PFSK-1 (cell line): ENCODE measurements around the gene ANXA2.

Experiments
- FOXP2 ChIP-seq: optimal IDR thresholded peaks from 2 replicates; pipeline ENCODE3; 2011; ENCODE audit warnings: borderline replicate concordance, control low read depth, inconsistent platforms; ENCODE audit not compliant: insufficient read depth; ENCODE audit errors: extremely low read length, extremely low read depth
- POLR2AphosphoS5 ChIP-seq: IDR thresholded peaks from 2 replicates; pipeline ENCODE4 v1.6.1; 2012; ENCODE audit warnings: low read depth, mild to moderate bottlenecking, control low read depth, low read length, moderate library complexity
- REST ChIP-seq, 2 experiments: IDR thresholded peaks; 2 replicates each; pipeline versions ENCODE4 v1.6.1 to v1.8.0; 2011 to 2012; ENCODE audit warnings: low read depth in 2 of 2, low read length in 2 of 2, control low read depth in 1 of 2, inconsistent platforms in 1 of 2, mild to moderate bottlenecking in 1 of 2, moderate library complexity in 1 of 2; ENCODE audit not compliant: insufficient read depth in 1 of 2
- SIN3A ChIP-seq: IDR thresholded peaks from 2 replicates; pipeline ENCODE4 v1.6.1; 2012; ENCODE audit warnings: mild to moderate bottlenecking, low read length, moderate library complexity, borderline replicate concordance; ENCODE audit not compliant: insufficient read depth
- TAF1 ChIP-seq: IDR thresholded peaks from 2 replicates; pipeline ENCODE4 v1.6.1; 2012; ENCODE audit warnings: low read length, control low read depth, borderline replicate concordance; ENCODE audit not compliant: insufficient read depth

ANXA2 gene

GRCh38 chr15:60425461-60425860 lies 27.7 kb upstream of the ANXA2 start:
- TF ChIP-seq TAF1 (no peak), POLR2AphosphoS5 (no peak), SIN3A (no peak), FOXP2 (no peak)

GRCh38 chr15:60424006-60424405 lies 26.2 kb upstream of the ANXA2 start:
- TF ChIP-seq POLR2AphosphoS5 (no peak), TAF1 (no peak), REST (IDR thresholded peaks at IDR 0.05; ENCODE audit: insufficient read depth in 1 of 2, low read depth in 2 of 2, low read length in 2 of 2) (no peak), SIN3A (no peak), FOXP2 (no peak)

- TF ChIP-seq TAF1, result no peak
- TF ChIP-seq POLR2AphosphoS5, result no peak
- no peak for TF ChIP-seq REST (IDR thresholded peaks at IDR 0.05; ENCODE audit: insufficient read depth in 1 of 2, low read depth in 2 of 2, low read length in 2 of 2)
- no peak for TF ChIP-seq SIN3A
- TF ChIP-seq FOXP2, result no peak
These were observed 25.8 kb upstream of the ANXA2 start for GRCh38 chr15:60423537-60423936.

- TF ChIP-seq REST (IDR thresholded peaks at IDR 0.05; ENCODE audit: insufficient read depth in 1 of 2, low read depth in 2 of 2, low read length in 2 of 2), result no peak
- TF ChIP-seq POLR2AphosphoS5, result no peak
- TF ChIP-seq FOXP2, result no peak
- TF ChIP-seq SIN3A, result no peak
- TF ChIP-seq TAF1, result no peak
These were observed 23.8 kb upstream of the ANXA2 start for GRCh38 chr15:60421544-60421943.

GRCh38 chr15:60420203-60420716 lies 22.5 kb upstream of the ANXA2 start:
- no peak for TF ChIP-seq FOXP2
- no peak for TF ChIP-seq TAF1
- TF ChIP-seq SIN3A, result no peak
- TF ChIP-seq POLR2AphosphoS5, result no peak
- no peak for TF ChIP-seq REST (IDR thresholded peaks at IDR 0.05; ENCODE audit: insufficient read depth in 1 of 2, low read depth in 2 of 2, low read length in 2 of 2)
